ENCODE measurements around the gene EIF6. TPM values are rescaled to one million over a fixed set of nuclear protein-coding genes. Genes with fewer than 3 reads are reported as not detected.

Gene EIF6
- total and polyA plus RNA-seq, 4 donors = 60.8 to 160 (median 106) TPM

- Histone ChIP-seq H3K9ac (ENCODE audit: low read depth in 1 of 2, low read length in 2 of 2) (no peak overlapping the region), H3K36me3 (ENCODE audit: control insufficient read depth in 4 of 4, insufficient read depth in 3 of 4, low read depth in 1 of 4, low read length in 3 of 4) (peaks cover 0 to 6% (median 0%) of the 10 kb centered on the region in 4 donors), H3K9me3 (ENCODE audit: control insufficient read depth in 4 of 4, low read length in 3 of 4) (no peaks in the 10 kb centered on the region), H3K27me3 (ENCODE audit: control insufficient read depth in 4 of 4, insufficient read depth in 4 of 4, low read length in 3 of 4) (no peaks in the 10 kb centered on the region), H3K4me1 (ENCODE audit: control insufficient read depth in 4 of 4, insufficient read depth in 4 of 4, low read length in 3 of 4) (peaks cover 2 to 25% (median 19%) of the 10 kb centered on the region in 4 donors), H3K27ac (ENCODE audit: low read depth in 1 of 2, low read length in 2 of 2) (peak overlapping the region; percentile 72 to 74), H3K4me3 (ENCODE audit: low read depth in 1 of 3, low read length in 3 of 3) (no peak overlapping the region)
- no peak for DNase-seq (ENCODE audit: low spot score)
- WGBS = 53% methylated on average over 13 of the region's 13 CpGs
- TF ChIP-seq REST (IDR thresholded peaks at IDR 0.05) (peak; percentile 44), FOXA1 (IDR thresholded peaks at IDR 0.05) (peak; percentile 49), JUND (IDR thresholded peaks at IDR 0.05) (peak in 1 of 2 donors; percentile 72), NR2F2 (IDR thresholded peaks at IDR 0.05) (no peak), EGR1 (IDR thresholded peaks at IDR 0.05; ENCODE audit: low read depth in 2 of 2) (no peak), SP1 (IDR thresholded peaks at IDR 0.05) (peak; percentile 71), FOXA2 (IDR thresholded peaks at IDR 0.05) (peak; percentile 22), RAD21 (IDR thresholded peaks at IDR 0.05) (peak; percentile 49 to 60), TAF1 (conservative IDR thresholded peaks at IDR 0.05) (no peak), HNF4A (conservative IDR thresholded peaks at IDR 0.05) (peak; percentile 63 to 75), YY1 (IDR thresholded peaks at IDR 0.05) (peak; percentile 83), RXRA (IDR thresholded peaks at IDR 0.05) (peak; percentile 64 to 78)
Measured at GRCh38 chr20:35307666-35308653, 23.4 kb upstream of the EIF6 start.

GRCh38 chr20:35306931-35307517 is 22.5 kb upstream of the EIF6 start:
- H3K9ac ChIP-seq (ENCODE audit: low read depth in 1 of 2, low read length in 2 of 2) = no peak overlapping the region
- peak overlapping the region in 1 of 2 donors; percentile 72 for H3K27ac ChIP-seq (ENCODE audit: low read depth in 1 of 2, low read length in 2 of 2)
- no peaks in the 10 kb centered on the region for H3K9me3 ChIP-seq (ENCODE audit: control insufficient read depth in 4 of 4, low read length in 3 of 4)
- H3K4me3 ChIP-seq (ENCODE audit: low read depth in 1 of 3, low read length in 3 of 3) = no peak overlapping the region
- WGBS = 60% methylated on average over 4 of the region's 4 CpGs
- no peak for TF ChIP-seq ATF3 (IDR thresholded peaks at IDR 0.05)
- TF ChIP-seq REST (IDR thresholded peaks at IDR 0.05) = peak; percentile 44
- TF ChIP-seq JUND (IDR thresholded peaks at IDR 0.05) = no peak
- TF ChIP-seq SP1 (IDR thresholded peaks at IDR 0.05) = no peak
- no peak for TF ChIP-seq MAX (IDR thresholded peaks at IDR 0.05)
- TF ChIP-seq HNF4G (IDR thresholded peaks at IDR 0.05) = no peak
- no peak for TF ChIP-seq EGR1 (IDR thresholded peaks at IDR 0.05; ENCODE audit: low read depth in 2 of 2)
- no peak for TF ChIP-seq TAF1 (conservative IDR thresholded peaks at IDR 0.05)
- TF ChIP-seq NR2F2 (IDR thresholded peaks at IDR 0.05) = no peak
- peak in 1 of 2 donors; percentile 7 for TF ChIP-seq RXRA (IDR thresholded peaks at IDR 0.05)
- peak; percentile 61 to 77 for TF ChIP-seq RAD21 (IDR thresholded peaks at IDR 0.05)
- TF ChIP-seq FOXA1 (IDR thresholded peaks at IDR 0.05) = no peak
- no peak for TF ChIP-seq HNF4A (conservative IDR thresholded peaks at IDR 0.05)
- TF ChIP-seq CTCF (IDR thresholded peaks at IDR 0.05; ENCODE audit: low read depth, low read length, missing input control) = peak; percentile 58
- no peak for TF ChIP-seq YY1 (IDR thresholded peaks at IDR 0.05)
- no peak for TF ChIP-seq FOXA2 (IDR thresholded peaks at IDR 0.05)
- no peak for TF ChIP-seq GABPA (IDR thresholded peaks at IDR 0.05 in 1 of 2, conservative IDR thresholded peaks at IDR 0.05 in 1 of 2)
- H3K36me3 ChIP-seq (ENCODE audit: control insufficient read depth in 4 of 4, insufficient read depth in 3 of 4, low read depth in 1 of 4, low read length in 3 of 4) = peaks cover 0 to 6% (median 0%) of the 10 kb centered on the region in 4 donors
- H3K27me3 ChIP-seq (ENCODE audit: control insufficient read depth in 4 of 4, insufficient read depth in 4 of 4, low read length in 3 of 4) = no peaks in the 10 kb centered on the region
- DNase-seq (ENCODE audit: low spot score) = no peak
- peaks cover 0 to 25% (median 19%) of the 10 kb centered on the region in 4 donors for H3K4me1 ChIP-seq (ENCODE audit: control insufficient read depth in 4 of 4, insufficient read depth in 4 of 4, low read length in 3 of 4)

Measured in liver (tissue), 9 donors.